Endometrial microvascular endothelial cells (primary cell): ENCODE measurements around the gene VPS37B. TPM values are rescaled to one million over a fixed set of nuclear protein-coding genes. Genes with fewer than 3 reads are reported as not detected.

Experiments used
- in situ Hi-C: cut with HindIII; loops from 2 replicates; pipeline ENCODE4 v1.10.0; 2017; ENCODE audit warnings: low sequenced_read_pairs, low pct_unique_long_range_greater_than_20kb; ENCODE audit errors: inconsistent ontology term
- total RNA-seq: library from RNA; depleted of rRNA; stranded (reverse); fragments of >200 nt; gene quantifications from one replicate; pipeline ENCODE4 v1.2.3, GENCODE V29; 2015; ENCODE audit errors: inconsistent ontology term

Gene VPS37B
- total RNA-seq, 1 donor from 2014 or later, result 29.5 TPM

GRCh38 chr12:122858591-122859302 lies 37.2 kb downstream of the VPS37B start:
- in situ Hi-C loops, result no loop called here

- in situ Hi-C loops, result no loop called here
Measured at GRCh38 chr12:122858171-122858570, 37.8 kb downstream of the VPS37B start.

- in situ Hi-C loops, result no loop called here
Measured at GRCh38 chr12:122856999-122857671, 38.8 kb downstream of the VPS37B start.

GRCh38 chr12:122855928-122856831 lies 39.7 kb downstream of the VPS37B start:
- in situ Hi-C loops, result no loop called here

- in situ Hi-C loops, result no loop called here
Measured at GRCh38 chr12:122855071-122855829, 40.7 kb downstream of the VPS37B start.

GRCh38 chr12:122854554-122854953 lies 41.4 kb downstream of the VPS37B start:
- in situ Hi-C loops, result no loop called here

GRCh38 chr12:122853582-122854245 lies 42.2 kb downstream of the VPS37B start:
- in situ Hi-C loops, result no loop called here

- in situ Hi-C loops, result no loop called here
Measured at GRCh38 chr12:122852336-122853275, 43.3 kb downstream of the VPS37B start.

GRCh38 chr12:122851820-122852219 lies 44.1 kb downstream of the VPS37B start:
- in situ Hi-C loops, result no loop called here

GRCh38 chr12:122850695-122851350 lies 45.1 kb downstream of the VPS37B start:
- in situ Hi-C loops, result no loop called here

GRCh38 chr12:122850048-122850445 lies 45.9 kb downstream of the VPS37B start:
- in situ Hi-C loops, result no loop called here

GRCh38 chr12:122849352-122850047 lies 46.4 kb downstream of the VPS37B start:
- in situ Hi-C loops, result no loop called here

- in situ Hi-C loops, result no loop called here
Measured at GRCh38 chr12:122848471-122849351, 47.2 kb downstream of the VPS37B start.

- in situ Hi-C loops, result no loop called here
Measured at GRCh38 chr12:122847921-122848421, 48.0 kb downstream of the VPS37B start.

- in situ Hi-C loops, result no loop called here
Measured at GRCh38 chr12:122847516-122847836, 48.4 kb downstream of the VPS37B start.
